Measurements from ENCODE around the gene C1QTNF5. TPM values are rescaled to one million over a fixed set of nuclear protein-coding genes. Genes with fewer than 3 reads are reported as not detected.

The C1QTNF5 gene
- total RNA-seq, 1 experiment from 2014 or later: not detected

GRCh38 chr11:119350302-119350701 lies 9.6 kb upstream of the C1QTNF5 start:
- BruUV-seq (replicated peaks): no TSS peak
- RAD21 ChIA-PET (ENCODE audit: low non-redundant PET in 1 of 2, low total read pairs in 2 of 2, uncharacterized antibody in 2 of 2, unreplicated experiment in 2 of 2): no interaction called here
- ATAC-seq: 0 out of 2 replicates have a peak, but pooled peaks have one; percentile 13

DNA sequence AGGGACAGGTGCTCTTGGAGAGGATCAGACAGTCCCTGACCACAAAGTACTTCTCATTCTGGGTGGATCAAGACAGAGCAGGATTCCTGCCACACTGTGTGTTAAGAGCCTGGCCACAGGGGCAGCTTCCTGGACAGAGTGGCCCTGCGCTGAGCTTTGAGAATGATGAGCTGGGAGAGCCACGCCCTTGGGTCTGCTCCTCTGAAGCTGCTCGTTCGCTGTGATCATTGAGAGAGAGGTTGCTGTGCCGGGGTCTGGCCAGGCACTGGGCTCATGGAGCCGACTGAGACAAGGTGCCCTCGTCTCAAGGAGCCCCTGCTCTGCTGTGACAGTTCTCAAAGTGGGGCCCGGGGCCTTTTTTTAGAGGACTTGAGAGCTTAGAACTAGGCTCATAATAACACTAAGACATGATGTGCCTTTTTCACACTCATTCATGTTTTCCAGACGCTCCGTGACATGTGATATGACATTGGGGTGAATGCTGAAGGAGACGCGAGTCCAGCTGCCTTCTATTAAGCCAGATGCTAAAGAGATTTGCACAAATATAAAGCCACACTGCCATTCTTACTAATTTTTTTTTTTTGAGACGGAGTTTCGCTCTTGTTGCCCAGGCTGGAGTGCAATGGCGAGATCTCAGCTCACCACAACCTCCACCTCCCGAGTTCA lies 7.4 kb upstream of the C1QTNF5 start:
- RAD21 ChIA-PET (ENCODE audit: low non-redundant PET in 1 of 2, low total read pairs in 2 of 2, uncharacterized antibody in 2 of 2, unreplicated experiment in 2 of 2): no interaction called here
- CTCF ChIA-PET: interaction anchor here (1.2 to 1.7 kb wide), 3 partner anchors 8 to 10 kb away, joined by 5 to 8 read pairs (median 5); no protein-coding TSS in a partner anchor
- no TSS peak for BruUV-seq (replicated peaks)

More at GRCh38 chr11:119350302-119350701, 9.6 kb upstream of the C1QTNF5 start:
- no peaks in the 10 kb centered on the region for H3K9me2 ChIP-seq (ENCODE audit: insufficient read depth)
- ChIA-PET POLR2A (no interaction called here), CTCF (interaction anchor here (1.1 to 1.7 kb wide), 2 partner anchors 10 to 12 kb away, joined by 4 to 5 read pairs; no protein-coding TSS in a partner anchor)
- intact Hi-C loops (cut with micrococcal nuclease): no loop called here
- no peaks in the 10 kb centered on the region for H3K79me2 ChIP-seq (ENCODE audit: insufficient read depth, low read length)
- H3K9ac ChIP-seq (ENCODE audit: low read length): no peak overlapping the region
- H2AFZ ChIP-seq (ENCODE audit: low read depth, low read length, poor library complexity, severe bottlenecking): no peak overlapping the region
- DNase-seq (ENCODE audit: low read depth, low spot score): no peak
- H3K4me1 ChIP-seq (ENCODE audit: control insufficient read depth in 1 of 2, insufficient read depth in 2 of 2, low read length in 2 of 2): peaks cover 4% of the 10 kb centered on the region in 2 experiments; a peak in 2 of 4 replicates
- no peaks in the 10 kb centered on the region for H3K36me3 ChIP-seq (ENCODE audit: control insufficient read depth in 1 of 2, insufficient read depth in 2 of 2, low read length in 2 of 2)
- no peak for TF ChIP-seq CTCF (IDR thresholded peaks at IDR 0.05 in 2 of 3, conservative IDR thresholded peaks at IDR 0.05 in 1 of 3; ENCODE audit: borderline replicate concordance in 1 of 3, insufficient read depth in 1 of 3, low read depth in 2 of 3, low read length in 2 of 3)
- no peak overlapping the region for H3K4me2 ChIP-seq (ENCODE audit: low read length)
- no peaks in the 10 kb centered on the region for H3K9me3 ChIP-seq (ENCODE audit: control insufficient read depth in 1 of 2, insufficient read depth in 1 of 2, low read depth in 1 of 2, low read length in 2 of 2)
- no peaks in the 10 kb centered on the region for H4K20me1 ChIP-seq (ENCODE audit: insufficient read depth)
- H3K27me3 ChIP-seq (ENCODE audit: insufficient read depth, low read length): no peaks in the 10 kb centered on the region
- no peak overlapping the region for H3K4me3 ChIP-seq (replicated peaks in 1 of 2; ENCODE audit: low read depth in 1 of 2, low read length in 2 of 2)
- no peak overlapping the region for H3K27ac ChIP-seq (ENCODE audit: low read depth, low read length)

More for the DNA sequence above, 7.4 kb upstream of the C1QTNF5 start:
- Histone ChIP-seq H3K9ac (ENCODE audit: low read length) (no peak overlapping the region), H3K36me3 (ENCODE audit: control insufficient read depth in 1 of 2, insufficient read depth in 2 of 2, low read length in 2 of 2) (no peaks in the 10 kb centered on the region), H3K4me2 (ENCODE audit: low read length) (no peak overlapping the region), H3K9me2 (ENCODE audit: insufficient read depth) (no peaks in the 10 kb centered on the region), H2AFZ (ENCODE audit: low read depth, low read length, poor library complexity, severe bottlenecking) (no peak overlapping the region), H3K4me1 (ENCODE audit: control insufficient read depth in 1 of 2, insufficient read depth in 2 of 2, low read length in 2 of 2) (peaks cover 4% of the 10 kb centered on the region in 2 experiments; a peak in 2 of 4 replicates), H3K4me3 (replicated peaks in 1 of 2; ENCODE audit: low read depth in 1 of 2, low read length in 2 of 2) (no peak overlapping the region), H3K27me3 (ENCODE audit: insufficient read depth, low read length) (no peaks in the 10 kb centered on the region), H3K27ac (ENCODE audit: low read depth, low read length) (no peak overlapping the region), H4K20me1 (ENCODE audit: insufficient read depth) (no peaks in the 10 kb centered on the region), H3K9me3 (ENCODE audit: control insufficient read depth in 1 of 2, insufficient read depth in 1 of 2, low read depth in 1 of 2, low read length in 2 of 2) (no peaks in the 10 kb centered on the region), H3K79me2 (ENCODE audit: insufficient read depth, low read length) (no peaks in the 10 kb centered on the region)
- intact Hi-C loops (cut with micrococcal nuclease): no loop called here
- POLR2A ChIA-PET: no interaction called here
- no peak for ATAC-seq
- DNase-seq (ENCODE audit: low read depth, low spot score): no peak
- TF ChIP-seq ELF1 (IDR thresholded peaks at IDR 0.05; ENCODE audit: borderline replicate concordance, low read depth): no peak
